ENCODE data around the gene GAS7. TPM values are rescaled to one million over a fixed set of nuclear protein-coding genes. Genes with fewer than 3 reads are reported as not detected.

The GAS7 gene
- total RNA-seq, 1 experiment from 2014 or later = 4.1 TPM

DNA sequence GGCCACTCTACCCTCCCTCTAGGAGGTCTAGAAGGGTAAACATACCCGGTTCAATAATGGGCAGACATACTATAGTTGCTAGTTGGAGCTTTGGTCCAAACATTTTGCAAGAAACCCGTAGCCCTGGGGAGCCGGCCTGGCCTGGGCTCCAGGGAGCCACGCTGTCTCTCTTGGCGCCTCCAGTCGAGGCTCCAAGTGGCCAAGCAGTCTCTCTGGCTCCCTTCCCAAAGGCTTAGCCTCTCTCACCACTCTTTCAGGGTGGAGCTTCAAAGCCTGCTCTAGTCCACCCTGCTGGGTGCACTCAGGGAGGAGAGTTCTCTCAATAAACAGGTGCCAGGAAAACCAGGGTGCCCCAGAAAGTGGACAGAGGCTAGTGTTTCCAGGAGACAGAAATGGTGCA, 325.6 kb downstream of the GAS7 start:
- H3K27ac ChIP-seq (ENCODE audit: low read depth, low read length) = no peak overlapping the region

DNA sequence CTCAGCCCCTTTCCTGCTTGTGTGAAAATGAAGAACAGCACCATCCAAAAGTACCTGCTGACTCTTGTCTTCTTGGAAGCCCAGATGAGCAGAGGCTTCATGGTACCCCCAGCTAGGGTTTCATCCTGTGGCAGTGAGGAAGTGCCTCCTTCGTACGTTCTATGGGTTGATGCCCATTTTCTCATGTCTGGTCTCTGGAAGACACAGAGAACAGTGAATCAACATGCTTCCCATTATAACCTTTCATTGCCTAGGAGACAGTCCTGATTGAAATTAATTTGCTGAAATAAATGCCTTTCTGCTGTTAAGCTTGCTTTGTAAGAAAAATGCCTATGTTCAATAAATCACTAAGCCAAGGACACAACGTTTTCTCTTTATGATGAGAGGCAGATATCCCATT, 329.9 kb downstream of the GAS7 start:
- ChIA-PET CTCF (no interaction called here), POLR2A (no interaction called here)

More for the DNA sequence above, 325.6 kb downstream of the GAS7 start:
- Histone ChIP-seq H3K27me3 (ENCODE audit: insufficient read depth, low read length) (no peaks in the 10 kb centered on the region), H3K4me2 (ENCODE audit: low read length) (no peak overlapping the region), H2AFZ (ENCODE audit: low read depth, low read length, poor library complexity, severe bottlenecking) (no peak overlapping the region), H4K20me1 (ENCODE audit: insufficient read depth) (no peaks in the 10 kb centered on the region), H3K4me1 (ENCODE audit: control insufficient read depth in 1 of 2, insufficient read depth in 2 of 2, low read length in 2 of 2) (peaks cover 0 to 11% of the 10 kb centered on the region in 2 experiments; a peak in 2 of 4 replicates), H3K9me2 (ENCODE audit: insufficient read depth) (no peaks in the 10 kb centered on the region), H3K9me3 (ENCODE audit: control insufficient read depth in 1 of 2, insufficient read depth in 1 of 2, low read depth in 1 of 2, low read length in 2 of 2) (no peaks in the 10 kb centered on the region), H3K79me2 (ENCODE audit: insufficient read depth, low read length) (no peaks in the 10 kb centered on the region), H3K4me3 (replicated peaks in 1 of 2; ENCODE audit: low read depth in 1 of 2, low read length in 2 of 2) (no peak overlapping the region), H3K9ac (ENCODE audit: low read length) (no peak overlapping the region), H3K36me3 (ENCODE audit: control insufficient read depth in 1 of 2, insufficient read depth in 2 of 2, low read length in 2 of 2) (no peaks in the 10 kb centered on the region)
- BruUV-seq (replicated peaks) = no TSS peak
- ATAC-seq = no peak
- intact Hi-C loops (cut with micrococcal nuclease) = no loop called here
- TF ChIP-seq, protein P1, sequence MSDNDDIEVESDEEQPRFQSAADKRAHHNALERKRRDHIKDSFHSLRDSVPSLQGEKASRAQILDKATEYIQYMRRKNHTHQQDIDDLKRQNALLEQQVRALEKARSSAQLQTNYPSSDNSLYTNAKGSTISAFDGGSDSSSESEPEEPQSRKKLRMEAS (IDR thresholded peaks at IDR 0.05) = no peak
- TF ChIP-seq, protein P2, sequence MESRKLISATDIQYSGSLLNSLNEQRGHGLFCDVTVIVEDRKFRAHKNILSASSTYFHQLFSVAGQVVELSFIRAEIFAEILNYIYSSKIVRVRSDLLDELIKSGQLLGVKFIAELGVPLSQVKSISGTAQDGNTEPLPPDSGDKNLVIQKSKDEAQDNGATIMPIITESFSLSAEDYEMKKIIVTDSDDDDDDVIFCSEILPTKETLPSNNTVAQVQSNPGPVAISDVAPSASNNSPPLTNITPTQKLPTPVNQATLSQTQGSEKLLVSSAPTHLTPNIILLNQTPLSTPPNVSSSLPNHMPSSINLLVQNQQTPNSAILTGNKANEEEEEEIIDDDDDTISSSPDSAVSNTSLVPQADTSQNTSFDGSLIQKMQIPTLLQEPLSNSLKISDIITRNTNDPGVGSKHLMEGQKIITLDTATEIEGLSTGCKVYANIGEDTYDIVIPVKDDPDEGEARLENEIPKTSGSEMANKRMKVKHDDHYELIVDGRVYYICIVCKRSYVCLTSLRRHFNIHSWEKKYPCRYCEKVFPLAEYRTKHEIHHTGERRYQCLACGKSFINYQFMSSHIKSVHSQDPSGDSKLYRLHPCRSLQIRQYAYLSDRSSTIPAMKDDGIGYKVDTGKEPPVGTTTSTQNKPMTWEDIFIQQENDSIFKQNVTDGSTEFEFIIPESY (IDR thresholded peaks at IDR 0.05; ENCODE audit: extremely low read depth, insufficient replicate concordance, low read length) = no peak
- TF ChIP-seq ZNF274 (IDR thresholded peaks at IDR 0.05; ENCODE audit: low read depth, low read length) (no peak), SRF (IDR thresholded peaks at IDR 0.05; ENCODE audit: low read depth) (no peak), POLR2AphosphoS5 (IDR thresholded peaks at IDR 0.05; ENCODE audit: low read depth, low read length) (no peak)
- CTCF ChIA-PET = no interaction called here
- RAD21 ChIA-PET (ENCODE audit: low non-redundant PET in 1 of 2, low total read pairs in 2 of 2, uncharacterized antibody in 2 of 2, unreplicated experiment in 2 of 2) = no interaction called here
- POLR2A ChIA-PET = interaction anchor here (0.7 kb wide), 1 partner anchor 14 kb away, joined by 4 read pairs; no protein-coding TSS in a partner anchor
- no peak for DNase-seq (ENCODE audit: low read depth, low spot score)

More for the DNA sequence above, 329.9 kb downstream of the GAS7 start:
- H3K9me3 ChIP-seq (ENCODE audit: control insufficient read depth in 1 of 2, insufficient read depth in 1 of 2, low read depth in 1 of 2, low read length in 2 of 2) = no peaks in the 10 kb centered on the region
- H3K27me3 ChIP-seq (ENCODE audit: insufficient read depth, low read length) = no peaks in the 10 kb centered on the region
- no peak overlapping the region for H3K4me2 ChIP-seq (ENCODE audit: low read length)
- no peak overlapping the region for H2AFZ ChIP-seq (ENCODE audit: low read depth, low read length, poor library complexity, severe bottlenecking)
- RAD21 ChIA-PET (ENCODE audit: low non-redundant PET in 1 of 2, low total read pairs in 2 of 2, uncharacterized antibody in 2 of 2, unreplicated experiment in 2 of 2) = no interaction called here
- no peaks in the 10 kb centered on the region for H4K20me1 ChIP-seq (ENCODE audit: insufficient read depth)
- DNase-seq (ENCODE audit: low read depth, low spot score) (no peak), ATAC-seq (no peak)
- H3K4me1 ChIP-seq (ENCODE audit: control insufficient read depth in 1 of 2, insufficient read depth in 2 of 2, low read length in 2 of 2) = no peaks in the 10 kb centered on the region
- H3K9me2 ChIP-seq (ENCODE audit: insufficient read depth) = no peaks in the 10 kb centered on the region
- no peaks in the 10 kb centered on the region for H3K79me2 ChIP-seq (ENCODE audit: insufficient read depth, low read length)
- no peak for TF ChIP-seq ZFX (IDR thresholded peaks at IDR 0.05)
- no peak for TF ChIP-seq ATF3 (IDR thresholded peaks at IDR 0.05)
- no peak for TF ChIP-seq FOSL1 (IDR thresholded peaks at IDR 0.05; ENCODE audit: low read depth)
- TF ChIP-seq EZH2 (IDR thresholded peaks at IDR 0.05) = no peak
- no peak for TF ChIP-seq REST (IDR thresholded peaks at IDR 0.05; ENCODE audit: low read depth)
- TF ChIP-seq SIN3A (IDR thresholded peaks at IDR 0.05; ENCODE audit: low read depth) = no peak
- TF ChIP-seq, protein P2 (IDR thresholded peaks at IDR 0.05; ENCODE audit: extremely low read depth, insufficient replicate concordance, low read length) = no peak
- no peak for TF ChIP-seq POLR2A (IDR thresholded peaks at IDR 0.05; ENCODE audit: borderline replicate concordance, extremely low read depth, insufficient read depth, insufficient read length)
- TF ChIP-seq RAD21 (IDR thresholded peaks at IDR 0.05; ENCODE audit: low read depth) = no peak
- H3K4me3 ChIP-seq (replicated peaks in 1 of 2; ENCODE audit: low read depth in 1 of 2, low read length in 2 of 2) = no peak overlapping the region
- no peak overlapping the region for H3K9ac ChIP-seq (ENCODE audit: low read length)
- intact Hi-C loops (cut with micrococcal nuclease) = no loop called here
- H3K27ac ChIP-seq (ENCODE audit: low read depth, low read length) = no peak overlapping the region
- no TSS peak for BruUV-seq (replicated peaks)
- no peaks in the 10 kb centered on the region for H3K36me3 ChIP-seq (ENCODE audit: control insufficient read depth in 1 of 2, insufficient read depth in 2 of 2, low read length in 2 of 2)

Data from HCT116 (cell line).